NCI-H1694 treated with DMSO at 0.1 percent for 48 hours (cell line): ENCODE data around the gene ZMYND8.

Experiments
- DNase-seq: peaks from one replicate; lab custom pipeline; 2025; lab: John Stamatoyannopoulos, UW

The ZMYND8 gene

GRCh38 chr20:47332381-47333206 is 23.9 kb downstream of the ZMYND8 start:
- DNase-seq = no peak

- DNase-seq = no peak
Observed at GRCh38 chr20:47330933-47331708, 25.4 kb downstream of the ZMYND8 start.

- no peak for DNase-seq
Observed at GRCh38 chr20:47330071-47330470, 26.4 kb downstream of the ZMYND8 start.

- no peak for DNase-seq
Observed at GRCh38 chr20:47328129-47328528, 28.4 kb downstream of the ZMYND8 start.

GRCh38 chr20:47327711-47328110 is 28.8 kb downstream of the ZMYND8 start:
- DNase-seq = no peak

GRCh38 chr20:47326658-47327268 is 29.7 kb downstream of the ZMYND8 start:
- DNase-seq = no peak

GRCh38 chr20:47325242-47325641 is 31.3 kb downstream of the ZMYND8 start:
- no peak for DNase-seq

- no peak for DNase-seq
Observed at GRCh38 chr20:47320990-47321805, 35.3 kb downstream of the ZMYND8 start.

- DNase-seq = no peak
Observed at GRCh38 chr20:47319517-47320252, 36.8 kb downstream of the ZMYND8 start.

- no peak for DNase-seq
Observed at GRCh38 chr20:47318586-47319516, 37.6 kb downstream of the ZMYND8 start.

- DNase-seq = no peak
Observed at GRCh38 chr20:47318027-47318585, 38.4 kb downstream of the ZMYND8 start.

GRCh38 chr20:47317127-47317895 is 39.2 kb downstream of the ZMYND8 start:
- no peak for DNase-seq

GRCh38 chr20:47316776-47317126 is 39.7 kb downstream of the ZMYND8 start:
- DNase-seq = no peak

- DNase-seq = no peak
Observed at GRCh38 chr20:47315339-47316056, 41.0 kb downstream of the ZMYND8 start.

GRCh38 chr20:47314647-47315338 is 41.7 kb downstream of the ZMYND8 start:
- DNase-seq = no peak

GRCh38 chr20:47311967-47312681 is 44.4 kb downstream of the ZMYND8 start:
- DNase-seq = no peak

- DNase-seq = no peak
Observed at GRCh38 chr20:47311211-47311610, 45.3 kb downstream of the ZMYND8 start.
